GM12873 (cell line): ENCODE measurements around the gene RHOBTB3.

Source experiments
- CTCF ChIP-seq: IDR thresholded peaks from 2 replicates; pipeline ENCODE4 v1.5.1; 2012; ENCODE audit warnings: low read depth, mild to moderate bottlenecking, moderate library complexity, low read length, control low read depth; ENCODE audit not compliant: insufficient read depth; ENCODE audit errors: missing control alignments

The RHOBTB3 gene

GRCh38 chr5:95743232-95743631, 12.1 kb downstream of the RHOBTB3 start:
- no peak for TF ChIP-seq CTCF

GRCh38 chr5:95743877-95744276, 12.7 kb downstream of the RHOBTB3 start:
- no peak for TF ChIP-seq CTCF

GRCh38 chr5:95746194-95746593, 15.1 kb downstream of the RHOBTB3 start:
- no peak for TF ChIP-seq CTCF

- no peak for TF ChIP-seq CTCF
These were observed 15.9 kb downstream of the RHOBTB3 start for GRCh38 chr5:95746722-95747679.

GRCh38 chr5:95748133-95748532, 17.0 kb downstream of the RHOBTB3 start:
- TF ChIP-seq CTCF = no peak

GRCh38 chr5:95754545-95754944, 23.4 kb downstream of the RHOBTB3 start:
- TF ChIP-seq CTCF = no peak

GRCh38 chr5:95759005-95759404, 27.9 kb downstream of the RHOBTB3 start:
- no peak for TF ChIP-seq CTCF
